H1 (cell line): ENCODE data around the gene GPRIN1. TPM values are rescaled to one million over a fixed set of nuclear protein-coding genes. Genes with fewer than 3 reads are reported as not detected.

Experiments used
- CTCF ChIA-PET: fragments of 300-600 bp; sonication (Branson Sonifier 250); formaldehyde crosslinking; loops from one replicate; lab custom pipeline; 2021; ENCODE audit not compliant: partially characterized antibody; lab: Charles Lee
- POLR2A ChIA-PET: fragments of 300-600 bp; sonication (Branson Sonifier 250); formaldehyde crosslinking; loops from one replicate; lab custom pipeline; 2021; ENCODE audit warnings: inconsistent platforms; ENCODE audit not compliant: partially characterized antibody; lab: Charles Lee
- DNase-seq, 2 experiments: peaks; one replicate each; pipeline versions ENCODE4 v3.0.0 to v3.0.0-alpha.2; 2010 to 2022; ENCODE audit warnings: low spot score in 2 of 2, low read depth in 1 of 2, mixed read lengths in 1 of 2
- FAIRE-seq: peaks from 2 replicates; lab custom pipeline; 2011; peaks lifted over from hg19 to GRCh38; lab: Jason Lieb, UNC
- H2AFZ ChIP-seq: 2 replicates; pipeline ENCODE4 v1.8.1; 2012; ENCODE audit warnings: low read length, inconsistent platforms
- H2AK5ac ChIP-seq: 2 replicates; pipeline ENCODE4 v1.6.1; 2013; ENCODE audit warnings: low read depth, low read length
- H2BK120ac ChIP-seq: replicated peaks from 2 replicates; pipeline ENCODE3; 2013; ENCODE audit warnings: low read depth, low read length, inconsistent platforms
- H2BK12ac ChIP-seq: 2 replicates; pipeline ENCODE4 v1.6.1; 2013; ENCODE audit warnings: low read depth, low read length
- H2BK15ac ChIP-seq: 2 replicates; pipeline ENCODE4 v1.6.1; 2013; ENCODE audit warnings: low read length
- H2BK20ac ChIP-seq: 2 replicates; pipeline ENCODE4 v1.6.1; 2013; ENCODE audit warnings: low read length
- H2BK5ac ChIP-seq: 2 replicates; pipeline ENCODE4 v1.6.1; 2013; ENCODE audit warnings: low read depth, low read length
- H3K14ac ChIP-seq: 2 replicates; pipeline ENCODE4 v1.6.1; 2013; ENCODE audit warnings: inconsistent platforms; ENCODE audit not compliant: insufficient read length
- H3K18ac ChIP-seq: 2 replicates; pipeline ENCODE4 v1.6.1; 2013; ENCODE audit warnings: low read length; ENCODE audit errors: extremely low read depth
- H3K23ac ChIP-seq: 2 replicates; pipeline ENCODE4 v1.6.1; 2013; ENCODE audit warnings: inconsistent platforms; ENCODE audit not compliant: insufficient read length
- H3K23me2 ChIP-seq: 2 replicates; pipeline ENCODE4 v1.6.1; 2013; ENCODE audit warnings: low read depth, low read length
- H3K27ac ChIP-seq: 2 replicates; pipeline ENCODE4 v1.6.1; 2011; ENCODE audit warnings: low read depth, low read length, inconsistent platforms
- H3K27me3 ChIP-seq, 4 experiments: replicated peaks in 1 of 4; 1 replicate in 1 of 4; 2 replicates in 3 of 4; pipeline versions ENCODE4 v1.6.1 to v1.8.1; 2011 to 2013; ENCODE audit warnings: low read length in 3 of 4, mild to moderate bottlenecking in 3 of 4, inconsistent platforms in 2 of 4, mixed read lengths in 2 of 4, moderate library complexity in 1 of 4; ENCODE audit not compliant: control insufficient read depth in 3 of 4, insufficient read depth in 3 of 4; ENCODE audit errors: extremely low read depth in 1 of 4
- H3K36me3 ChIP-seq, 4 experiments: 2 replicates each; pipeline versions ENCODE4 v1.6.1 to v1.8.1; 2011 to 2013; ENCODE audit warnings: mild to moderate bottlenecking in 4 of 4, low read length in 3 of 4, moderate library complexity in 2 of 4, control low read depth in 1 of 4, inconsistent platforms in 1 of 4; ENCODE audit not compliant: insufficient read depth in 4 of 4, control insufficient read depth in 2 of 4
- H3K4ac ChIP-seq: replicated peaks from 2 replicates; pipeline ENCODE3; 2013; ENCODE audit warnings: low read length, low read depth, mixed read lengths, inconsistent platforms; ENCODE audit not compliant: insufficient read length
- H3K4me1 ChIP-seq, 4 experiments: replicated peaks in 1 of 4; 1 replicate in 1 of 4; 2 replicates in 3 of 4; pipeline versions ENCODE4 v1.6.1 to v1.8.1; 2011 to 2013; ENCODE audit warnings: low read length in 3 of 4, inconsistent platforms in 2 of 4, mixed read lengths in 1 of 4; ENCODE audit not compliant: insufficient read depth in 4 of 4, control insufficient read depth in 3 of 4
- H3K4me2 ChIP-seq, 2 experiments: 2 replicates each; pipeline versions ENCODE4 v1.6.1 to v1.8.1; 2011 to 2013; ENCODE audit warnings: low read depth in 2 of 2, low read length in 2 of 2, control low read depth in 1 of 2, inconsistent platforms in 1 of 2, mild to moderate bottlenecking in 1 of 2; ENCODE audit not compliant: insufficient read depth in 1 of 2
- H3K4me3 ChIP-seq, 4 experiments: fragments of 200-600, 300-600 bp in 1 of 4; sonication (generic), shearing (Covaris generic), sonication (Bioruptor Twin) in 1 of 4; 2 replicates each; pipeline versions ENCODE4 v1.5.1 to v1.8.1; 2011 to 2016; ENCODE audit warnings: low read length in 4 of 4, low read depth in 3 of 4, control low read depth in 2 of 4, inconsistent platforms in 2 of 4, mild to moderate bottlenecking in 2 of 4, mixed read lengths in 1 of 4, moderate library complexity in 1 of 4; ENCODE audit not compliant: insufficient read depth in 2 of 4; ENCODE audit errors: extremely low read depth in 1 of 4
- H3K56ac ChIP-seq: replicated peaks from 2 replicates; pipeline ENCODE3; 2013; ENCODE audit warnings: low read depth, mild to moderate bottlenecking, mixed read lengths, low read length, inconsistent platforms; ENCODE audit not compliant: insufficient read length
- H3K79me1 ChIP-seq: 2 replicates; pipeline ENCODE4 v1.6.1; 2013; ENCODE audit warnings: low read depth, low read length, control low read depth
- H3K79me2 ChIP-seq, 2 experiments: 2 replicates each; pipeline versions ENCODE4 v1.6.1 to v1.8.1; 2012 to 2013; ENCODE audit warnings: low read length in 2 of 2, mild to moderate bottlenecking in 2 of 2, inconsistent platforms in 1 of 2; ENCODE audit not compliant: insufficient read depth in 2 of 2, control insufficient read depth in 1 of 2
- H3K9ac ChIP-seq, 4 experiments: replicated peaks in 1 of 4; 1 replicate in 1 of 4; 2 replicates in 3 of 4; pipeline versions ENCODE4 v1.6.1 to v1.8.1; 2011 to 2013; ENCODE audit warnings: low read depth in 3 of 4, low read length in 3 of 4, control low read depth in 2 of 4, mild to moderate bottlenecking in 2 of 4, moderate library complexity in 2 of 4, inconsistent platforms in 1 of 4; ENCODE audit errors: extremely low read depth in 1 of 4
- H3K9me3 ChIP-seq, 2 experiments: 2 replicates each; pipeline versions ENCODE4 v1.6.1 to v1.8.1; 2012 to 2013; ENCODE audit warnings: mild to moderate bottlenecking in 2 of 2, moderate library complexity in 2 of 2, control low read depth in 1 of 2, inconsistent platforms in 1 of 2, low read depth in 1 of 2, low read length in 1 of 2, mixed read lengths in 1 of 2; ENCODE audit not compliant: insufficient read depth in 2 of 2
- H4K20me1 ChIP-seq, 2 experiments: replicated peaks in 1 of 2; 2 replicates each; pipeline versions ENCODE3 to v1.8.1; 2011 to 2013; ENCODE audit warnings: inconsistent platforms in 2 of 2, low read length in 2 of 2, mild to moderate bottlenecking in 1 of 2; ENCODE audit not compliant: insufficient read depth in 2 of 2, control insufficient read depth in 1 of 2
- H4K5ac ChIP-seq: 2 replicates; pipeline ENCODE4 v1.6.1; 2013; ENCODE audit warnings: low read length, low read depth, mixed read lengths, inconsistent platforms; ENCODE audit not compliant: insufficient read length
- H4K8ac ChIP-seq: 2 replicates; pipeline ENCODE4 v1.8.0; 2013; ENCODE audit warnings: mild to moderate bottlenecking, moderate library complexity, low read length, inconsistent platforms; ENCODE audit not compliant: insufficient read depth; ENCODE audit errors: extremely low read depth
- H4K91ac ChIP-seq: replicated peaks from 2 replicates; pipeline ENCODE3; 2013; ENCODE audit warnings: low read length, mixed read lengths, inconsistent platforms; ENCODE audit not compliant: insufficient read length
- BCL11A ChIP-seq, 2 experiments: IDR thresholded peaks; one replicate each; pipeline ENCODE4 v1.6.1; 2011; ENCODE audit warnings: low read depth in 2 of 2, low read length in 2 of 2, mild to moderate bottlenecking in 2 of 2
- CBX5 ChIP-seq: fragments of 300-800, 300-1000 bp; sonication (generic); IDR thresholded peaks from 2 replicates; pipeline ENCODE4 v1.7.1; 2016; ENCODE audit warnings: antibody characterized with exemption, low read length, low read depth
- CHD1 ChIP-seq: IDR thresholded peaks from 2 replicates; pipeline ENCODE4 v1.6.1; 2012; ENCODE audit warnings: low read depth, low read length, improper control_type of control experiment
- CREB1 ChIP-seq: IDR thresholded peaks from 2 replicates; pipeline ENCODE4 v1.6.1; 2012; ENCODE audit warnings: inconsistent platforms
- FOSL1 ChIP-seq: IDR thresholded peaks from 2 replicates; pipeline ENCODE4 v1.6.1; 2011; ENCODE audit warnings: mild to moderate bottlenecking, low read depth, low read length, moderate library complexity; ENCODE audit not compliant: insufficient read depth
- KDM5A ChIP-seq: fragments of 200-600 bp; IDR thresholded peaks from 2 replicates; pipeline ENCODE4 v1.7.1; 2012; ENCODE audit warnings: mild to moderate bottlenecking, low read length, inconsistent platforms, mixed read lengths
- NANOG ChIP-seq: IDR thresholded peaks from 2 replicates; pipeline ENCODE4 v1.6.1; 2011; ENCODE audit warnings: low read length, low read depth, mild to moderate bottlenecking, inconsistent platforms; ENCODE audit not compliant: insufficient read depth, poor library complexity, severe bottlenecking
- TAF7 ChIP-seq: optimal IDR thresholded peaks from 2 replicates; pipeline ENCODE3; 2011; ENCODE audit warnings: low read depth, mild to moderate bottlenecking, inconsistent platforms, low read length, moderate library complexity, borderline replicate concordance
- WGBS, 2 experiments: shearing (Covaris generic) in 1 of 2; methylation state at CpG; one replicate each; pipeline versions ENCODE4 v1.1.6 to v1.1.7; 2013 to 2015; ENCODE audit warnings: low lambda C conversion rate in 2 of 2, mixed read lengths in 2 of 2, inconsistent platforms in 1 of 2, low coverage in 1 of 2, missing lambda C conversion rate in 1 of 2; ENCODE audit not compliant: insufficient replicate concordance in 2 of 2, insufficient coverage in 1 of 2, insufficient read length in 1 of 2; ENCODE audit errors: extremely low coverage in 1 of 2, missing lambda C conversion rate in 1 of 2; 5-methylcytosine and 5-hydroxymethylcytosine counted together
- polyA plus RNA-seq, 7 experiments: library from polyadenylated mRNA; depleted of rRNA in 3 of 7; stranded (reverse) in 5 of 7; unstranded in 2 of 7; fragments of >200 nt in 5 of 7; fragments of 200-250 nt in 2 of 7; gene quantifications; 1 replicate in 5 of 7; 2 replicates in 1 of 7; 4 replicates in 1 of 7; pipeline versions ENCODE4 v1.2.1 to v1.2.3, GENCODE V29; 2011 to 2013; ENCODE audit warnings: missing spikeins in 2 of 7, mixed read lengths in 2 of 7
- total RNA-seq: library from RNA; stranded (reverse); fragmentation: NEBNext Ultra II Directional; extraction: Animal tissue kit (Norgen Biotek cat#: 25700); gene quantifications from 2 replicates; pipeline ENCODE4 v1.2.1, GENCODE V29; 2021

The GPRIN1 gene
- total and polyA plus RNA-seq, 2 of the 8 experiments (the other 6 are each of a cell fraction or from before 2014, with no cell fraction given), result 3.3 to 12.0 TPM

DNA sequence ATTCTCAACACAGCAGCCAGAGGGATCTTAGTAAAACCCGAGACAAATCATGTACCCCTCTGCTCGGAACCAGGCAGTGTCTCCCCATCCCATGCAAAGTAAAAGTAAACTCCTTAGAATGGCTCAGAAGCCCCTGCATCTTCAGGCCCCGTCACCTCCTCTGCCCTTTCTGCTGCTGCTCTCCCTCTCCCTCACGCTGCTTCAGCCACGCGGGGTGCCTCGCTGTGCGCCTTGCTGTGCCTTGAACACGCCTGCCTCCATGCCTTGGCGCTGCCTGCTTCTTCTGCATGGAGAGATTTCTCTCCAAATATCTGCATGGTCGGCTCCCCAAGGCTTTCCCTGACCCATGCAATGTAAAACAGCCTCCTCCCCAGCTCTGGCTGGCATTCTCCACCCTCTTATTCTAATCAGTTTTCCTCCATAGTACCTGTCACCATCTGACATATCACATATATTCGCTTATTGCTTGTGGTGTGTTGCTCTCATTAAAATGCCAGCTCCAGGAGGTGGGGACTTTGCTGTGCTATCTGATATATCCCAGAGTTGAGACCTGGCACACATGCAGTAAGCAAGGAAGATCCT lies 8.0 kb downstream of the GPRIN1 start:
- Histone ChIP-seq H3K79me1 (no peaks in the 10 kb centered on the region), H3K4me2 (no peak overlapping the region), H2BK5ac (no peak overlapping the region), H3K4ac (no peak overlapping the region), H3K27me3 (peaks cover 0 to 8% (median 3%) of the 10 kb centered on the region in 4 experiments; a peak in 3 of 7 replicates), H3K4me1 (peaks cover 0 to 3% (median 0%) of the 10 kb centered on the region in 4 experiments; a peak in 2 of 7 replicates), H2BK12ac (0 out of 2 replicates have a peak overlapping the region, but pooled peaks have one; percentile 17), H3K4me3 (no peak overlapping the region), H3K23ac (no peak overlapping the region), H4K91ac (no peak overlapping the region), H2BK20ac (no peak overlapping the region), H3K9me3 (no peaks in the 10 kb centered on the region), H3K23me2 (no peaks in the 10 kb centered on the region; the same call in 1 of the 2 replicates), H3K18ac (no peak overlapping the region), H3K36me3 (peaks cover 0 to 4% (median 0%) of the 10 kb centered on the region in 4 experiments; a peak in 1 of 8 replicates), H2BK15ac (no peak overlapping the region), H4K8ac (no peak overlapping the region), H2BK120ac (no peak overlapping the region), H3K56ac (no peak overlapping the region), H4K20me1 (peaks cover 2 to 8% of the 10 kb centered on the region in 2 experiments), H3K27ac (no peak overlapping the region), H4K5ac (no peak overlapping the region), H3K79me2 (no peaks in the 10 kb centered on the region), H2AFZ (no peak overlapping the region), H2AK5ac (no peak overlapping the region), H3K9ac (no peak overlapping the region), H3K14ac (no peak overlapping the region)
- ChIA-PET POLR2A (interaction anchor here (1.0 kb wide), 1 partner anchor 13 kb away, joined by 3 read pairs; no protein-coding TSS in a partner anchor), CTCF (interaction anchor here (0.6 to 2.2 kb wide), 3 partner anchors 12 to 55 kb away, joined by 3 to 9 read pairs (median 3); no protein-coding TSS in a partner anchor)
- WGBS, 2 experiments, result 79% methylated on average over 12 of the region's 12 CpGs; no CpG with 5 or more reads in 1 of the 2 experiments
- FAIRE-seq (no peak), DNase-seq (no peak)
- TF ChIP-seq CHD1 (no peak), CREB1 (no peak), TAF7 (no peak), KDM5A (no peak), BCL11A (IDR thresholded peaks at IDR 0.05; ENCODE audit: low read depth in 2 of 2, low read length in 2 of 2) (no peak), CBX5 (no peak), FOSL1 (no peak), NANOG (no peak)
